Keratinocyte (primary cell): ENCODE measurements around the gene NOX3. TPM values are rescaled to one million over a fixed set of nuclear protein-coding genes. Genes with fewer than 3 reads are reported as not detected.

Experiments
- DNase-seq: peaks from one replicate; pipeline ENCODE4 v3.0.0-alpha.2; 2011; ENCODE audit warnings: low read depth, missing footprints, low spot score
- FAIRE-seq: peaks from 2 replicates; lab custom pipeline; 2011; peaks lifted over from hg19 to GRCh38; lab: Jason Lieb, UNC
- H2AFZ ChIP-seq: 2 replicates; pipeline ENCODE4 v1.6.0; 2012; ENCODE audit warnings: low read length, control low read depth, inconsistent platforms; ENCODE audit not compliant: control insufficient read depth
- H3K27ac ChIP-seq: 2 replicates; pipeline ENCODE4 v1.5.1; 2011; ENCODE audit warnings: low read length; ENCODE audit not compliant: control insufficient read depth, insufficient read depth
- H3K27me3 ChIP-seq: 3 replicates; pipeline ENCODE4 v1.6.0; 2011; ENCODE audit warnings: low read length; ENCODE audit not compliant: control insufficient read depth, insufficient read depth; ENCODE audit errors: extremely low read depth
- H3K36me3 ChIP-seq, 2 experiments: 2 replicates in 1 of 2; 3 replicates in 1 of 2; pipeline ENCODE4 v1.5.1; 2011; ENCODE audit warnings: low read length in 2 of 2, mild to moderate bottlenecking in 1 of 2; ENCODE audit not compliant: control insufficient read depth in 2 of 2, insufficient read depth in 2 of 2; ENCODE audit errors: extremely low read depth in 1 of 2
- H3K4me1 ChIP-seq: 3 replicates; pipeline ENCODE4 v1.5.1; 2011; ENCODE audit warnings: low read length; ENCODE audit not compliant: control insufficient read depth, insufficient read depth; ENCODE audit errors: extremely low read depth
- H3K4me2 ChIP-seq: 3 replicates; pipeline ENCODE4 v1.6.0; 2011; ENCODE audit warnings: low read depth, low read length; ENCODE audit not compliant: control insufficient read depth, insufficient read depth; ENCODE audit errors: extremely low read depth
- H3K4me3 ChIP-seq, 3 experiments: fragments of 200-600 bp in 1 of 3; sonication (generic) in 1 of 3; 2 replicates in 2 of 3; 3 replicates in 1 of 3; pipeline ENCODE4 v1.5.1; 2011 to 2016; ENCODE audit warnings: low read length in 3 of 3, mild to moderate bottlenecking in 3 of 3, control low read depth in 2 of 3, inconsistent platforms in 1 of 3, low read depth in 1 of 3, mixed read lengths in 1 of 3, mixed run types in 1 of 3, moderate library complexity in 1 of 3; ENCODE audit not compliant: control insufficient read depth in 2 of 3, insufficient read depth in 2 of 3; ENCODE audit errors: extremely low read depth in 1 of 3
- H3K79me2 ChIP-seq: 2 replicates; pipeline ENCODE4 v1.6.0; 2012; ENCODE audit warnings: low read length; ENCODE audit not compliant: control insufficient read depth, insufficient read depth
- H3K9ac ChIP-seq: 3 replicates; pipeline ENCODE4 v1.6.0; 2011; ENCODE audit warnings: low read length; ENCODE audit not compliant: control insufficient read depth, insufficient read depth; ENCODE audit errors: extremely low read depth
- H3K9me1 ChIP-seq: 3 replicates; pipeline ENCODE4 v1.6.0; 2011; ENCODE audit warnings: low read length; ENCODE audit not compliant: control insufficient read depth, insufficient read depth; ENCODE audit errors: extremely low read depth
- H3K9me3 ChIP-seq: 2 replicates; pipeline ENCODE4 v1.5.1; 2012; ENCODE audit warnings: low read depth, low read length; ENCODE audit not compliant: control insufficient read depth
- H4K20me1 ChIP-seq: 3 replicates; pipeline ENCODE4 v1.6.0; 2011; ENCODE audit warnings: low read length; ENCODE audit not compliant: control insufficient read depth, insufficient read depth; ENCODE audit errors: extremely low read depth
- CTCF ChIP-seq, 3 experiments: IDR thresholded peaks in 1 of 3; conservative IDR thresholded peaks in 1 of 3; optimal IDR thresholded peaks in 1 of 3; 2 replicates in 2 of 3; 3 replicates in 1 of 3; pipeline versions ENCODE3 to v1.5.1; 2011; ENCODE audit warnings: low read length in 3 of 3, mild to moderate bottlenecking in 3 of 3, moderate library complexity in 2 of 3, control low read depth in 1 of 3, inconsistent platforms in 1 of 3; ENCODE audit not compliant: insufficient read depth in 2 of 3; ENCODE audit errors: extremely low read depth in 1 of 3
- EZH2 ChIP-seq: IDR thresholded peaks from one replicate; pipeline ENCODE4 v1.6.1; 2012; ENCODE audit warnings: inconsistent platforms, mild to moderate bottlenecking, low read length, moderate library complexity
- dilution Hi-C: fragments of 300-500 bp; cut with MboI; formaldehyde crosslinking; loops from one replicate; pipeline ENCODE4 v1.7.0; 2020; ENCODE audit warnings: low sequenced_read_pairs; ENCODE audit not compliant: extremely low pct_ligation_motif_present
- polyA plus RNA-seq, 5 experiments: library from polyadenylated mRNA; depleted of rRNA in 3 of 5; stranded (reverse) in 3 of 5; stranded (forward) in 1 of 5; unstranded in 1 of 5; fragments of >200 nt; gene quantifications; 1 replicate in 1 of 5; 2 replicates in 3 of 5; 3 replicates in 1 of 5; pipeline versions ENCODE4 v1.2.1 to v1.2.3, GENCODE V29; 2011 to 2012; ENCODE audit warnings: missing spikeins in 2 of 5, low read depth in 1 of 5, low replicate concordance in 1 of 5

Gene NOX3
- polyA plus RNA-seq, 1 donor (not counting 4 experiments of a cell fraction or from before 2014, with no cell fraction given): not detected

GRCh38 chr6:155424181-155424580 is 31.5 kb downstream of the NOX3 start:
- Histone ChIP-seq H3K4me2 (no peak overlapping the region), H3K4me1 (no peaks in the 10 kb centered on the region), H3K27me3 (no peaks in the 10 kb centered on the region), H3K27ac (no peak overlapping the region), H3K36me3 (no peaks in the 10 kb centered on the region), H3K9me1 (no peaks in the 10 kb centered on the region), H4K20me1 (no peaks in the 10 kb centered on the region), H3K4me3 (no peak overlapping the region), H3K9me3 (no peaks in the 10 kb centered on the region), H2AFZ (no peak overlapping the region), H3K79me2 (no peaks in the 10 kb centered on the region), H3K9ac (no peak overlapping the region)
- no peak for DNase-seq
- no peak for FAIRE-seq
- dilution Hi-C loops: no loop called here
- TF ChIP-seq EZH2 (no peak), CTCF (optimal IDR thresholded peaks at IDR 0.05 in 1 of 3, IDR thresholded peaks at IDR 0.05 in 1 of 3, conservative IDR thresholded peaks at IDR 0.05 in 1 of 3; ENCODE audit: extremely low read depth in 1 of 3, insufficient read depth in 2 of 3, low read length in 3 of 3) (no peak)

GRCh38 chr6:155422635-155423034 is 33.0 kb downstream of the NOX3 start:
- H3K4me1 ChIP-seq: peaks cover 7% of the 10 kb centered on the region
- dilution Hi-C loops: no loop called here

More at GRCh38 chr6:155422635-155423034, 33.0 kb downstream of the NOX3 start:
- DNase-seq (no peak), FAIRE-seq (no peak)
- no peaks in the 10 kb centered on the region for H3K9me3 ChIP-seq
- no peak overlapping the region for H3K9ac ChIP-seq
- no peaks in the 10 kb centered on the region for H3K27me3 ChIP-seq
- no peak overlapping the region for H3K4me2 ChIP-seq
- H3K79me2 ChIP-seq: no peaks in the 10 kb centered on the region
- H3K9me1 ChIP-seq: no peaks in the 10 kb centered on the region
- no peak overlapping the region for H2AFZ ChIP-seq
- no peaks in the 10 kb centered on the region for H4K20me1 ChIP-seq
- no peak overlapping the region for H3K27ac ChIP-seq
- H3K4me3 ChIP-seq: no peak overlapping the region
- TF ChIP-seq EZH2 (no peak), CTCF (optimal IDR thresholded peaks at IDR 0.05 in 1 of 3, IDR thresholded peaks at IDR 0.05 in 1 of 3, conservative IDR thresholded peaks at IDR 0.05 in 1 of 3; ENCODE audit: extremely low read depth in 1 of 3, insufficient read depth in 2 of 3, low read length in 3 of 3) (no peak)
- H3K36me3 ChIP-seq: no peaks in the 10 kb centered on the region
